Sigmoid colon (tissue), 7 donors: ENCODE measurements around the gene PARP6. TPM values are rescaled to one million over a fixed set of nuclear protein-coding genes. Genes with fewer than 3 reads are reported as not detected.
A peak's percentile ranks its signal among the peaks of the same experiment; 100 is the strongest.

ENCODE experiments used
- DNase-seq: peaks from one replicate; pipeline ENCODE4 v3.0.0-alpha.2; 2019
- H3K27ac ChIP-seq, 4 donors: fragments of 200-600 bp; sonication (generic); one replicate each; pipeline ENCODE4 v1.5.1; 2016 to 2019; ENCODE audit warnings: mild to moderate bottlenecking in 1 of 4
- H3K27me3 ChIP-seq, 3 donors: fragments of 200-600 bp; sonication (generic); one replicate each; pipeline ENCODE4 v1.5.1; 2019; ENCODE audit warnings: mild to moderate bottlenecking in 1 of 3
- H3K36me3 ChIP-seq, 4 donors: fragments of 200-600 bp; sonication (generic); one replicate each; pipeline ENCODE4 v1.5.1; 2016 to 2019
- H3K4me1 ChIP-seq, 4 donors: fragments of 200-600 bp; sonication (generic); one replicate each; pipeline ENCODE4 v1.5.1; 2017 to 2019
- H3K4me3 ChIP-seq, 4 donors: fragments of 200-600 bp; sonication (generic); one replicate each; pipeline ENCODE4 v1.5.1; 2017 to 2019; ENCODE audit warnings: mild to moderate bottlenecking in 2 of 4, moderate library complexity in 1 of 4
- H3K9me3 ChIP-seq, 4 donors: fragments of 200-600 bp in 3 of 4; sonication (generic) in 3 of 4; one replicate each; pipeline versions ENCODE4 v1.5.1 to v1.6.1; 2013 to 2019
- EP300 ChIP-seq, 4 donors: sonication (generic); formaldehyde crosslinking; IDR thresholded peaks; one replicate each; pipeline ENCODE4 v1.6.1; 2017; ENCODE audit warnings: antibody characterized with exemption in 4 of 4
- POLR2A ChIP-seq, 2 donors: fragments of 450-650 bp; IDR thresholded peaks; one replicate each; pipeline ENCODE4 v1.6.1; 2016; ENCODE audit warnings: antibody characterized with exemption in 2 of 2, mild to moderate bottlenecking in 2 of 2, moderate library complexity in 2 of 2
- POLR2AphosphoS5 ChIP-seq, 4 donors: sonication (generic); formaldehyde crosslinking; IDR thresholded peaks; one replicate each; pipeline ENCODE4 v1.6.1; 2017; ENCODE audit warnings: antibody characterized with exemption in 4 of 4
- WGBS, 2 donors: extraction: QIAGEN DNeasy Blood & Tissue Kit; methylation state at CpG; one replicate each; pipeline ENCODE4 v1.1.7; 2013; 5-methylcytosine and 5-hydroxymethylcytosine counted together
- intact Hi-C: fragments of 100-400 bp; cut with DNase I; formaldehyde crosslinking; loops from one replicate; pipeline ENCODE4 v1.15.1; 2023
- polyA plus RNA-seq, 3 donors: library from polyadenylated mRNA; stranded (reverse); fragments of 200-250 nt; gene quantifications; one replicate each; pipeline ENCODE4 v1.2.3, GENCODE V29; 2013
- total RNA-seq, 4 donors: library from RNA; depleted of rRNA; stranded (reverse); fragments of >200 nt; gene quantifications; one replicate each; pipeline ENCODE4 v1.1.0, GENCODE V29; 2016
- TF ChIP-seq, protein P1 (sequence below), 4 experiments: fragments of 450-650 bp in 3 of 4; fragments of 200-600 bp in 1 of 4; IDR thresholded peaks; one replicate each; pipeline ENCODE4 v1.5.1; 2016 to 2019; ENCODE audit warnings: antibody characterized with exemption in 4 of 4, mild to moderate bottlenecking in 3 of 4, moderate library complexity in 2 of 4
- donor health status: healthy with polysubstance abuse.
- donor health status: Bipolar disorder and iron deficiency.
- donor health status: healthy.

PARP6 gene
- total and polyA plus RNA-seq, 7 donors, result 12.5 to 103 (median 41.5) TPM

DNA sequence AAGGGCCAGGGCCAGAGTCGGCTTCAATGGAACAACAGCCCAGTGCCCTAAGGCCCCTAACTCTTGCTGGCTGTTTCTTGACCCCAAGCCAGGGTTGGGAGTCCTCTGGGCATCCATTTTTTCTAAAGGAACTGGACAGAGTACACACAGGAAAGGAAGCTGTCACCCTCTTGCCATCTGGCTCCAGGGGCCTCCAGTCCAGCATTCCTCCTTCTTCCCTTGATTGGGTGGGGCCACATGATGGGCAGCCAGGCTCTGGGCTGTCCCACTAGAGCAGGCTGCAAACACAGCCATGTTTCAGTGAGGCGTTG lies 73.2 kb downstream of the PARP6 start:
- 57 to 84% methylated on average over 2 of the region's 2 CpGs for WGBS, 2 donors
- Histone ChIP-seq H3K4me3 (no peak overlapping the region), H3K27ac (no peak overlapping the region), H3K27me3 (peaks cover 0 to 38% (median 16%) of the 10 kb centered on the region in 3 donors), H3K36me3 (peaks cover 21 to 52% (median 39%) of the 10 kb centered on the region in 4 donors), H3K9me3 (no peaks in the 10 kb centered on the region), H3K4me1 (peaks cover 0 to 25% (median 23%) of the 10 kb centered on the region in 4 donors)
- DNase-seq, result no peak
- TF ChIP-seq POLR2AphosphoS5 (IDR thresholded peaks at IDR 0.05) (no peak), EP300 (IDR thresholded peaks at IDR 0.05) (no peak), POLR2A (IDR thresholded peaks at IDR 0.05) (no peak)
- TF ChIP-seq, protein P1, sequence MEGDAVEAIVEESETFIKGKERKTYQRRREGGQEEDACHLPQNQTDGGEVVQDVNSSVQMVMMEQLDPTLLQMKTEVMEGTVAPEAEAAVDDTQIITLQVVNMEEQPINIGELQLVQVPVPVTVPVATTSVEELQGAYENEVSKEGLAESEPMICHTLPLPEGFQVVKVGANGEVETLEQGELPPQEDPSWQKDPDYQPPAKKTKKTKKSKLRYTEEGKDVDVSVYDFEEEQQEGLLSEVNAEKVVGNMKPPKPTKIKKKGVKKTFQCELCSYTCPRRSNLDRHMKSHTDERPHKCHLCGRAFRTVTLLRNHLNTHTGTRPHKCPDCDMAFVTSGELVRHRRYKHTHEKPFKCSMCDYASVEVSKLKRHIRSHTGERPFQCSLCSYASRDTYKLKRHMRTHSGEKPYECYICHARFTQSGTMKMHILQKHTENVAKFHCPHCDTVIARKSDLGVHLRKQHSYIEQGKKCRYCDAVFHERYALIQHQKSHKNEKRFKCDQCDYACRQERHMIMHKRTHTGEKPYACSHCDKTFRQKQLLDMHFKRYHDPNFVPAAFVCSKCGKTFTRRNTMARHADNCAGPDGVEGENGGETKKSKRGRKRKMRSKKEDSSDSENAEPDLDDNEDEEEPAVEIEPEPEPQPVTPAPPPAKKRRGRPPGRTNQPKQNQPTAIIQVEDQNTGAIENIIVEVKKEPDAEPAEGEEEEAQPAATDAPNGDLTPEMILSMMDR (IDR thresholded peaks at IDR 0.05), result no peak
- intact Hi-C loops, result loop anchor here (2.0 to 5.0 kb wide), 2 partner anchors 74 to 88 kb away; partner anchors contain the start of gene PARP6

DNA sequence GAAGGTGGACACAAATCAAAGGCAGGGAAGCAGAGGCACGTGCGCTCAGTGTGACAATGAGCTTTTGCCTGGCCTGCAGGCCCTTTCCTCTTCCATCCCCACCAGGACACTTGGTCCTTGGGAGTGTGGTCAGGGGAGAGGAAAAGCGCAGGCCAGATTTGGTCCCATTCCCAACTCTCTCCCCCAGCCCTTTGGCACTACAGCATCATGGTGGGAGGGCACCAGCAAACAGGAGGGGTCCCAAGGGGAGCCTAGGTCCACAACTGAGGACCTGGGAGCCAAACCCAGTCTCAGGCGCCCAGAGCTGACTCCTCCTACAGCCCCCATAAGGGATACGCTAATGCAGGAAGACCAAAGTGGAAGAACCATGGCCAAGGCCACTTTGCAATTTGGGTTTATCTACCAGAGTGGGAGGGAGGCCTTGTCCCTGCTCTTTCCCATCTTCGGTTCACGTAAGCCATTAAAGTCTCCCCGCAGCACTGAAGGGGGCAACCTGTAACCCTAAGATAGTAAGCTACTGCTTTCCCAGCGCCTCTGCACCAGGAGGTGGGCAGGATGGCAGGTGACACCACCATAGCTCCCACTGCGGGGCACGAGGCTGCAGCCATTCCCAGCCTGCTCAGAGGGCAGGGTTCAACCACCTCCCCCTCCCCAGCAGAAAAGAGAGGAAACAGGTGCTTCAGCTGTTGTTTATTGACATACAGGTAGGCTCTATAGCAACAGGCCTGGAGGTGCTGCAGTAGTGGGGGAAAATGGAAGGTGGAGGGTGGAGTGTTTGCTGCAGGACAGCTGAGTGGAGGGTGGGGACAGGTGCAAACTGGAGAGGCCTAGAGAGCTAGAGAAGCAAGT lies 73.8 kb downstream of the PARP6 start:
- TF ChIP-seq POLR2AphosphoS5 (IDR thresholded peaks at IDR 0.05) (no peak), POLR2A (IDR thresholded peaks at IDR 0.05) (no peak), EP300 (IDR thresholded peaks at IDR 0.05) (no peak)
- TF ChIP-seq, protein P1 (IDR thresholded peaks at IDR 0.05), result no peak
- Histone ChIP-seq H3K27ac (no peak overlapping the region), H3K9me3 (no peaks in the 10 kb centered on the region), H3K27me3 (peaks cover 0 to 38% (median 16%) of the 10 kb centered on the region in 3 donors), H3K4me1 (peaks cover 0 to 19% (median 17%) of the 10 kb centered on the region in 4 donors), H3K36me3 (peaks cover 21 to 50% (median 36%) of the 10 kb centered on the region in 4 donors), H3K4me3 (no peak overlapping the region)
- WGBS, 2 donors, result 56 to 73% methylated on average over 11 of the region's 11 CpGs
- intact Hi-C loops, result loop anchor here (2.0 to 5.0 kb wide), 2 partner anchors 74 to 89 kb away; partner anchors contain the start of gene PARP6
- DNase-seq, result no peak

DNA sequence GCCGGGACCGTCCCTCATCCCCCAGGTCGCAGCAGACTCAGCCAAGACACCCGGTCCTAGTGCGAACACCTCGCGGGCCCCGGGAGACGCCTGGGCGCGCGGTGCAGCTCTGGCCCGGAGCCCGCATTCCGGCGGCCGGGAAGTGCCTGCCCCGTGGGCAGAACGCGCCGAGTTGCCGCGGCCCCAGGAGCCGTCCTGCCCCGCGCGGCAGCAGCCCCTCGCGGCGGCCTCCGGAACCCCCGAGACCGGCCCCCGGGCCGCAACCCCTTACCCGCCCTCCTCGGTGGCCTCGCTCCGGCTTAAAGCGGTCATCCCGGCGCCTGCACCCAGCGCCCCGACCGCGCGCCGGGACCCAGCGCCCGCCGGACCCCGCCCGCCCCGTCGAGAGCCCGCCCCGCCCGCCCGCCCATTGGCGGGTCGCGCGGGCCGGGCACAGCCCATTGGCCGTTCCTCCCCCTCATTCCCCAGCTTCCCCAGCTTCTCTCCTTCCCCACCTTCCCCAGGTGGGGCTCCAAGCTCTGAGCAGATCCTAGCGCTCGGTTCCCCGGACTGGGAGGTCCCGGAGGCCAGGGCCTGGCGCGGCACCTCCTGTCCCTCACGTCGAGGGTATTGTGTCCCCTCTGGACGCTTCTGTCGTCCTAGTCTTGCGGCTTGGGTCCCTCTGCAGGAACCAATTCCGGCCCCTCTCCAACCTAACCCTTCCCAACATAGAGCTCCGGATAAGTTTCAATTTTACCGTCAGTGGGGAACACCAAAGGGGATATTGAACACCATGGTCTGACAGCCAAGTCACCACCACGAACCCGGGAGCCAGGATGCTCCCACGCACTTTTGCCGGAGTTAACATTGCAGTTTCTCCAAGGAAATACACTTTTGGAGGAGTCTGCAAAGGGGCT lies 74.6 kb downstream of the PARP6 start, which contains the start of gene GRAMD2A:
GRAMD2A (minus strand) TSS at position 328 of the 896 bp plus-strand sequence.
- peaks cover 0 to 38% (median 16%) of the 10 kb centered on the region in 3 donors for H3K27me3 ChIP-seq
- no peak for DNase-seq

DNA sequence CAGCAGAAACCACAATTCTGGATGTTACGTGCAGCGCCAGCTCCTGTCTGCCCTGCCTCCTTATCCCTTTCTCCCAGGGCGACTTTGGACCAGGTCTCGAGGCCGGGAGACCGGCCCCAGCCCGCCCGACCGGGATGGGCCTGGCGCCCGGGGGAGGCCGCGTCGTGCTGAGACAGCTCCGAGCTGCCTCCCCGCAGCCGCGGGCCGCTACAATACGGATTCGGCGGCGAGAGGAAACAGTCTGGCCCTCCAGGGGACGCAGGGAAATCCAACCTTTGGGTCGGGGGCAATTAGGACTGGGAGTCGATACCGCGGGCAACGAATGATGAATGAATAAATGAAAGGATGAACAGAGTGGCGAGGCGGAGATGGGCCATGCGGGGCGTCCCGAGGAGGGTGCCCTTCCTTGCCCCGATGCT lies 75.3 kb downstream of the PARP6 start:
- H3K27ac ChIP-seq, result no peak overlapping the region
- peaks cover 11 to 35% (median 24%) of the 10 kb centered on the region in 4 donors for H3K36me3 ChIP-seq
- WGBS, 2 donors, result 13 to 23% methylated on average over 35 of the region's 35 CpGs
- no peak for DNase-seq
- H3K4me1 ChIP-seq, result peaks cover 0 to 11% (median 10%) of the 10 kb centered on the region in 4 donors
- peaks cover 0 to 38% (median 16%) of the 10 kb centered on the region in 3 donors for H3K27me3 ChIP-seq
- intact Hi-C loops, result loop anchor here (5.0 kb wide), 1 partner anchor 90 kb away; no protein-coding TSS in a partner anchor
- no peaks in the 10 kb centered on the region for H3K9me3 ChIP-seq
- peak overlapping the region; percentile 7 to 57 (median 48) for H3K4me3 ChIP-seq
- TF ChIP-seq EP300 (IDR thresholded peaks at IDR 0.05) (no peak), POLR2AphosphoS5 (IDR thresholded peaks at IDR 0.05) (no peak), POLR2A (IDR thresholded peaks at IDR 0.05) (no peak)

More for the DNA sequence above, 74.6 kb downstream of the PARP6 start, which contains the start of gene GRAMD2A:
- WGBS, 2 donors, result 14% methylated on average over 83 of the region's 83 CpGs
- TF ChIP-seq POLR2A (IDR thresholded peaks at IDR 0.05) (no peak), EP300 (IDR thresholded peaks at IDR 0.05) (no peak), POLR2AphosphoS5 (IDR thresholded peaks at IDR 0.05) (no peak)
- Histone ChIP-seq H3K27ac (no peak within 1 kb of the TSS), H3K36me3 (peaks cover 18 to 42% (median 30%) of the 10 kb centered on the region in 4 donors), H3K4me3 (peak within 1 kb of the TSS; percentile 7 to 57 (median 48)), H3K4me1 (peaks cover 0 to 11% (median 10%) of the 10 kb centered on the region in 4 donors), H3K9me3 (no peaks in the 10 kb centered on the region)
- intact Hi-C loops, result loop anchor here (2.0 to 5.0 kb wide), 2 partner anchors 75 to 90 kb away; partner anchors contain the start of gene PARP6

DNA sequence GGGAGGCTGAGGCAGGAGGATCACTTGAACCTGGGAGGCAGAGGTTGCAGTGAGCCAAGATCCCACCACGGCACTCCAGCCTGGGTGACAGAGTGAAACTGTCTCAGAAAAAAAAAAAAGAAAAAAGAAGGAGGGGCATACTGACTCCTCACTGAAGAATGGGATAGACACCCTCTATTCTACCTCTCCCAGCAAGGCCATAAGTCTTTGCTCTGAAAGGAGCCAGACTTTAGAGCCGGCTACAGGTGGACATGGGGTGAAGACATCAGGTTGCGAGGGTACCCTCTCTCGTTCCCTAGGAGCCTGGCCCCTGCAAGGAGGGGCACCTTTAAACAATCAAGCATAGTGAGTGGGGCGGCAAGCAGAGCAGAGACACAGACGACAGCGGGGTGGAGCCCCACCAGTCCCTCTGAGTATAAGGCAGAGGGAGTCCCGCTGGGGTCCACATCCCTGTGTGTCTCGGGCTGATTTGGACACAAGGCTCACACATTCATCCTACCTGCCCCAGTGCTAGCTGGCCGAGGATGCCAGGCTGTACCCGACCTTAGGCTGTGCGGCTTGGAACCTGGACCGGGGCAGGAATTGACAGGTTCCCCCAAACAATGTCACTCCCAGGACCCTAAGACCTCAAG lies 75.8 kb downstream of the PARP6 start:
- TF ChIP-seq, protein P1 (IDR thresholded peaks at IDR 0.05), result no peak
- TF ChIP-seq EP300 (IDR thresholded peaks at IDR 0.05), result no peak
- TF ChIP-seq POLR2A (IDR thresholded peaks at IDR 0.05), result no peak
- TF ChIP-seq POLR2AphosphoS5 (IDR thresholded peaks at IDR 0.05), result no peak
- H3K9me3 ChIP-seq, result no peaks in the 10 kb centered on the region
- H3K36me3 ChIP-seq, result peaks cover 6 to 30% (median 19%) of the 10 kb centered on the region in 4 donors
- intact Hi-C loops, result loop anchor here (5.0 kb wide), 1 partner anchor 91 kb away; no protein-coding TSS in a partner anchor
- H3K4me1 ChIP-seq, result peaks cover 0 to 11% (median 10%) of the 10 kb centered on the region in 4 donors
- H3K27me3 ChIP-seq, result peaks cover 0 to 38% (median 16%) of the 10 kb centered on the region in 3 donors
- 83 to 86% methylated on average over 13 of the region's 13 CpGs for WGBS, 2 donors
- DNase-seq, result no peak
- peak overlapping the region in 3 of 4 donors; percentile 42 to 57 (median 54) for H3K4me3 ChIP-seq
- no peak overlapping the region for H3K27ac ChIP-seq
